ENCODE results near the gene C4orf50. TPM values are rescaled to one million over a fixed set of nuclear protein-coding genes. Genes with fewer than 3 reads are reported as not detected.

The C4orf50 gene
- total and polyA plus RNA-seq, 2 of the 4 experiments (the other 2 are of a cell fraction): not detected

DNA sequence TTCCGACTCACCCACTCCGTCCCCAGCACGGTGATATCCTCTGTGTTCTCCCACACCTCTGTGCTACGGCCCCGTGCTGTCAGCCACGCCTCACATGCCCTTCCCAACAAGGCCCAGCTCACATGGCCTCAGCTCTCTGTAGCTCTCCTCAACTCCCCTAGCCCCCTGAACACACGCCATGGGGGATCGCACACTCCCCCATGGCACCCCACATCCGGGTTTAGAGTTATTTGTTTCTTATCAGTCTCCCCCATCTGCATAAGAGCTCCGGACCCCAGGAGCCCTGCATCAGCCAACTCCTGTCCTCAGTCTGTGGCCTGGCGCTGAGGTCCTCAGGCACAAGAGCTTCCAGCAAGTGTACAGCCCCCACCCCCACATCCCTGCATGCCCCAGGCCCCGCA lies 7.0 kb downstream of the C4orf50 start:
- no peak overlapping the region for H3K9ac ChIP-seq (ENCODE audit: low read depth, low read length)
- no peaks in the 10 kb centered on the region for H3K9me3 ChIP-seq (ENCODE audit: control insufficient read depth, insufficient read depth, low read length)
- H4K8ac ChIP-seq (ENCODE audit: low read depth in 2 of 2, low read length in 2 of 2): no peak overlapping the region
- no peak overlapping the region for H3K14ac ChIP-seq (replicated peaks; ENCODE audit: low read depth, low read length)
- no peaks in the 10 kb centered on the region for H4K20me1 ChIP-seq (ENCODE audit: insufficient read depth, low read length)
- H2AK9ac ChIP-seq (replicated peaks; ENCODE audit: low read depth, low read length, poor library complexity): no peak overlapping the region
- no peaks in the 10 kb centered on the region for H3K36me3 ChIP-seq (ENCODE audit: control insufficient read depth, insufficient read depth, low read length)
- no peak overlapping the region for H3K23ac ChIP-seq (ENCODE audit: low read depth, low read length)
- no peak overlapping the region for H2AFZ ChIP-seq (replicated peaks; ENCODE audit: low read length, poor library complexity)
- intact Hi-C loops (cut with micrococcal nuclease) (no loop called here), in situ Hi-C loops (cut with MboI; ENCODE audit: low sequenced_read_pairs) (no loop called here), dilution Hi-C loops (cut with HindIII; ENCODE audit: low sequenced_read_pairs, unreplicated experiment) (no loop called here)
- H2BK5ac ChIP-seq (ENCODE audit: low read depth, low read length, poor library complexity, severe bottlenecking): no peak overlapping the region
- TF ChIP-seq MAFK (IDR thresholded peaks at IDR 0.05; ENCODE audit: low read depth, low read length) (no peak), POLR2A (IDR thresholded peaks at IDR 0.05; ENCODE audit: low read depth, low read length) (no peak), SMC3 (IDR thresholded peaks at IDR 0.05; ENCODE audit: low read depth, low read length) (no peak), BHLHE40 (IDR thresholded peaks at IDR 0.05; ENCODE audit: low read depth, low read length) (no peak), RFX5 (IDR thresholded peaks at IDR 0.05; ENCODE audit: low read depth, low read length) (no peak), ELK1 (IDR thresholded peaks at IDR 0.05; ENCODE audit: borderline replicate concordance, low read depth, low read length) (no peak), NFE2L2 (IDR thresholded peaks at IDR 0.05; ENCODE audit: low read depth, low read length) (no peak), CEBPB (IDR thresholded peaks at IDR 0.05; ENCODE audit: low read depth, low read length) (no peak), RCOR1 (IDR thresholded peaks at IDR 0.05; ENCODE audit: insufficient replicate concordance, low read length) (no peak), RAD21 (IDR thresholded peaks at IDR 0.05; ENCODE audit: low read length) (no peak), MAZ (IDR thresholded peaks at IDR 0.05; ENCODE audit: borderline replicate concordance, low read depth, low read length) (no peak), CHD1 (IDR thresholded peaks at IDR 0.05; ENCODE audit: low read depth, low read length) (no peak), FOS (IDR thresholded peaks at IDR 0.05; ENCODE audit: low read depth, low read length) (no peak), MXI1 (IDR thresholded peaks at IDR 0.05; ENCODE audit: borderline replicate concordance, low read depth, low read length) (no peak), USF2 (IDR thresholded peaks at IDR 0.05; ENCODE audit: low read depth, low read length) (no peak)
- TF ChIP-seq, protein P1, sequence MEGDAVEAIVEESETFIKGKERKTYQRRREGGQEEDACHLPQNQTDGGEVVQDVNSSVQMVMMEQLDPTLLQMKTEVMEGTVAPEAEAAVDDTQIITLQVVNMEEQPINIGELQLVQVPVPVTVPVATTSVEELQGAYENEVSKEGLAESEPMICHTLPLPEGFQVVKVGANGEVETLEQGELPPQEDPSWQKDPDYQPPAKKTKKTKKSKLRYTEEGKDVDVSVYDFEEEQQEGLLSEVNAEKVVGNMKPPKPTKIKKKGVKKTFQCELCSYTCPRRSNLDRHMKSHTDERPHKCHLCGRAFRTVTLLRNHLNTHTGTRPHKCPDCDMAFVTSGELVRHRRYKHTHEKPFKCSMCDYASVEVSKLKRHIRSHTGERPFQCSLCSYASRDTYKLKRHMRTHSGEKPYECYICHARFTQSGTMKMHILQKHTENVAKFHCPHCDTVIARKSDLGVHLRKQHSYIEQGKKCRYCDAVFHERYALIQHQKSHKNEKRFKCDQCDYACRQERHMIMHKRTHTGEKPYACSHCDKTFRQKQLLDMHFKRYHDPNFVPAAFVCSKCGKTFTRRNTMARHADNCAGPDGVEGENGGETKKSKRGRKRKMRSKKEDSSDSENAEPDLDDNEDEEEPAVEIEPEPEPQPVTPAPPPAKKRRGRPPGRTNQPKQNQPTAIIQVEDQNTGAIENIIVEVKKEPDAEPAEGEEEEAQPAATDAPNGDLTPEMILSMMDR (conservative IDR thresholded peaks at IDR 0.05; ENCODE audit: low read depth, low read length): no peak
- no peak overlapping the region for H3K4me3 ChIP-seq (ENCODE audit: insufficient read depth, low read depth, low read length)
- no peaks in the 10 kb centered on the region for H3K9me1 ChIP-seq (ENCODE audit: insufficient read depth, low read length)
- H4K91ac ChIP-seq (ENCODE audit: insufficient read depth, low read depth, low read length): no peak overlapping the region
- no peak overlapping the region for H3K27ac ChIP-seq (ENCODE audit: insufficient read depth, low read length)
- no peak overlapping the region for H4K5ac ChIP-seq (ENCODE audit: low read depth, low read length)
- no peaks in the 10 kb centered on the region for H3K4me1 ChIP-seq (ENCODE audit: control insufficient read depth, insufficient read depth, low read length)
- ATAC-seq (ENCODE audit: low read depth) (no peak), DNase-seq (no peak)
- H3K18ac ChIP-seq (ENCODE audit: low read depth, low read length): no peak overlapping the region
- WGBS, 2 experiments (ENCODE audit: extremely low coverage in 2 of 2, insufficient read length in 1 of 2): 20% methylated on average over 1 of the region's 12 CpGs; no CpG with 5 or more reads in 1 of the 2 experiments
- H3K27me3 ChIP-seq (ENCODE audit: control insufficient read depth, insufficient read depth, low read length): no peaks in the 10 kb centered on the region
- ChIA-PET CTCF (interaction anchor here (1.8 kb wide), 1 partner anchor 14 kb away, joined by 5 read pairs; no protein-coding TSS in a partner anchor), POLR2A (ENCODE audit: unreplicated experiment) (no interaction called here)
- H3K4me2 ChIP-seq (ENCODE audit: low read depth, low read length): no peak overlapping the region
- H2BK20ac ChIP-seq (ENCODE audit: low read depth, low read length): no peak overlapping the region
- H3K4ac ChIP-seq (ENCODE audit: low read depth, low read length): no peak overlapping the region
- no TSS peak for BruUV-seq (replicated peaks)
- no peak overlapping the region for H2BK120ac ChIP-seq (ENCODE audit: low read depth, low read length)
- no peak overlapping the region for H3K56ac ChIP-seq (ENCODE audit: extremely low read depth, insufficient read depth, low read length)
- H3K79me1 ChIP-seq (ENCODE audit: low read depth in 1 of 2, low read length in 2 of 2): no peaks in the 10 kb centered on the region
- no peak overlapping the region for H2BK15ac ChIP-seq (ENCODE audit: low read depth, low read length)
- H2AK5ac ChIP-seq (ENCODE audit: low read depth, low read length): no peak overlapping the region

Data from IMR-90 (cell line).